SU-DHL-6 (cell line): ENCODE data around the gene PRDM11.
"Not testable (repeated sequence)": the region's sequence is repeated elsewhere in the genome, so short reads cannot be mapped to it uniquely, and the experiment has no call there.

Source experiments
- H2AFZ ChIP-seq: fragments of 200-600 bp; sonication (generic); 2 replicates; pipeline ENCODE4 v1.6.1; 2014; ENCODE audit warnings: low read depth, mild to moderate bottlenecking, moderate library complexity, mixed read lengths, antibody characterized with exemption, low read length; ENCODE audit not compliant: severe bottlenecking
- H3F3A ChIP-seq: fragments of 200-600 bp; shearing (Covaris generic); 2 replicates; pipeline ENCODE4 v1.6.0; 2016; ENCODE audit warnings: antibody characterized with exemption, mild to moderate bottlenecking; ENCODE audit not compliant: insufficient read depth
- H3K27ac ChIP-seq: fragments of 200-600 bp; sonication (generic); 2 replicates; pipeline ENCODE4 v1.5.1; 2016; ENCODE audit warnings: low read depth, mild to moderate bottlenecking, low read length, moderate library complexity, mixed read lengths
- H3K27me3 ChIP-seq: fragments of 200-600 bp; sonication (generic), shearing (Covaris generic); 2 replicates; pipeline ENCODE4 v1.6.0; 2014; ENCODE audit warnings: mild to moderate bottlenecking, low read length
- H3K36me3 ChIP-seq: fragments of 200-600 bp; sonication (generic); 2 replicates; pipeline ENCODE4 v1.6.1; 2014; ENCODE audit warnings: mild to moderate bottlenecking, low read length, mixed read lengths
- H3K4me2 ChIP-seq: fragments of 300-600, 200-600 bp; shearing (Covaris generic), sonication (generic); 2 replicates; pipeline ENCODE4 v1.6.0; 2014; ENCODE audit warnings: low read length, low read depth, mild to moderate bottlenecking; ENCODE audit not compliant: poor library complexity, severe bottlenecking
- H3K4me3 ChIP-seq: fragments of 200-600 bp; sonication (generic); 2 replicates; pipeline ENCODE4 v1.5.1; 2014; ENCODE audit warnings: antibody characterized with exemption, low read length, mild to moderate bottlenecking, mixed read lengths; ENCODE audit not compliant: insufficient read depth, poor library complexity, severe bottlenecking
- H3K79me2 ChIP-seq: fragments of 200-600 bp; sonication (generic); 2 replicates; pipeline ENCODE4 v1.6.1; 2014; ENCODE audit warnings: mild to moderate bottlenecking, low read length, moderate library complexity; ENCODE audit not compliant: insufficient read depth
- H3K9ac ChIP-seq: fragments of 200-600 bp; sonication (generic); 2 replicates; pipeline ENCODE4 v1.7.0; 2014; ENCODE audit warnings: mild to moderate bottlenecking, low read length
- H3K9me2 ChIP-seq: fragments of 200-600 bp; sonication (generic); replicated peaks from 2 replicates; pipeline ENCODE4 v1.6.1; 2014; ENCODE audit warnings: low read length; ENCODE audit not compliant: insufficient read depth
- H3K9me3 ChIP-seq: fragments of 200-600 bp; sonication (generic); 2 replicates; pipeline ENCODE4 v1.6.1; 2014; ENCODE audit warnings: low read length, mixed read lengths; ENCODE audit not compliant: insufficient read depth
- H4K20me1 ChIP-seq: fragments of 200-600 bp; sonication (generic); 2 replicates; pipeline ENCODE4 v1.6.1; 2014; ENCODE audit warnings: low read depth, mild to moderate bottlenecking, antibody characterized with exemption, low read length, moderate library complexity, mixed read lengths
- EZH2phosphoT487 ChIP-seq: fragments of 200-600 bp; sonication (generic), shearing (Covaris generic); conservative IDR thresholded peaks from 2 replicates; pipeline ENCODE4 v1.6.1; 2018; ENCODE audit warnings: mild to moderate bottlenecking, antibody characterized with exemption, low read length, moderate library complexity, mixed read lengths
- TF ChIP-seq, protein P1 (sequence below): fragments of 200-600 bp; sonication (generic); IDR thresholded peaks from one replicate; pipeline ENCODE4 v1.5.1; 2017; ENCODE audit warnings: antibody characterized with exemption, mild to moderate bottlenecking, low read length, moderate library complexity; ENCODE audit not compliant: insufficient read depth, poor library complexity, severe bottlenecking

The PRDM11 gene

DNA sequence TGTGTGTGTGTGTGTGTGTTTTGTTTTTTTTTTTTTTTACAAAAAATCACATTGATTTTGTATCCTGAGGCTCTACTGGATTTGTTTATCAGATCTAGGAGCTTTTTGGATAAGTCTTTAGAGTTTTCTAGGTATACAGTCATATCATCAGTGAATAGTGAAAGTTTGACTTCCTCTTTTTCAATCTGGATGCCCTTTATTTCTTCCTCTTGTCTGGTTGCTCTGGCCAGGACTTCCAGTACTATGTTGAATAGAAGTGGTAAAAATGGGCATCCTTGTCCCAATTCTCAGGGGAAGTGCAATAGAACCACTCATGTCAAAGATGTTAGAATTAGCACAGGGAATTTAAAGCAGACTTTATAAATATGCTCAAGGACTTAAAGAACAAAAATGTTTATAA, 32.6 kb upstream of the PRDM11 start:
- TF ChIP-seq EZH2phosphoT487: no peak
- H3K36me3 ChIP-seq: no peaks in the 10 kb centered on the region
- H2AFZ ChIP-seq: no peak overlapping the region
- H4K20me1 ChIP-seq: no peaks in the 10 kb centered on the region
- no peaks in the 10 kb centered on the region for H3K27me3 ChIP-seq
- H3F3A ChIP-seq: no peaks in the 10 kb centered on the region
- H3K4me3 ChIP-seq: no peak overlapping the region
- H3K79me2 ChIP-seq: no peaks in the 10 kb centered on the region
- no peaks in the 10 kb centered on the region for H3K9me2 ChIP-seq
- no peaks in the 10 kb centered on the region for H3K9me3 ChIP-seq
- H3K9ac ChIP-seq: no peak overlapping the region
- H3K4me2 ChIP-seq: no peak overlapping the region
- H3K27ac ChIP-seq: no peak overlapping the region

DNA sequence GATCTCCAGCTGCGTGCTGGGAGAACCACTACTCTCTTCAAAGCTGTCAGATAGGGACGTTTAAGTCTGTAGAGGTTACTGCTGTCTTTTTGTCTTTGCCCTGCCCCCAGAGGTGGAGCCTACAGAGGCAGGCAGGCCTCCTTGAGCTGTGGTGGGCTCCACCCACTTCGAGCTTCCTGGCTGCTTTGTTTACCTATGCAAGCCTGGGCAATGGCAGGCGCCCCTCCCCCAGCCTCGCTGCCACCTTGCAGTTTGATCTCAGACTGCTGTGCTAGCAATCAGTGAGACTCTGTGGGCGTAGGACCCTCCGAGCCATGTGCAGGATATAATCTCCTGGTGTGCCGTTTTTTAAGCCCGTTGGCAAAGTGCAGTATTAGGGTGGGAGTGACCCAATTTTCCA, 18.6 kb upstream of the PRDM11 start:
- H3K4me3 ChIP-seq, H3K27ac ChIP-seq, H3K36me3 ChIP-seq, H3K9me2 ChIP-seq, H3K9me3 ChIP-seq, H4K20me1 ChIP-seq, H3K79me2 ChIP-seq, H3K27me3 ChIP-seq, H3K4me2 ChIP-seq, H3K9ac ChIP-seq, H3F3A ChIP-seq, H2AFZ ChIP-seq: not testable (repeated sequence)

DNA sequence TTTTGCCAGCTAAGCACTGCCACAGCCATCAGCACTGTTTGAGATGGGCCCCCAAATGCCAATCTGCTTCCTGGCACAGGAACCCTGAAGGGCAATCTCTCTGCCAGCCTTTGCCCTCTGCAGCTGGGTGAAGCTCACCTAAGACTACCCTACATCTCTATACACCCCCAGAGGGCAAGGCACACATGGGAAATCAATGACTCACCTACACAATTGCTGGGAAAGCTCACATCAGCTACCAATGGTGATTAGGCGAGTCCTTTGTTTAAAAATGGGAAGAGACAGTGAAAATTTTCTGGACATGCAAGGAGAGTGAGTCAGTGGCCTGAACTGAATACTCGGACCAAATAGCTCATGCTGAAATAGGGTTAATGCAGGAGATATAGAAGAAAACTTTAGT, 12.6 kb upstream of the PRDM11 start:
- Histone ChIP-seq H3K36me3 (0 out of 2 replicates have a peak, but pooled peaks cover 4% of the 10 kb centered on the region), H2AFZ (no peak overlapping the region), H3F3A (no peaks in the 10 kb centered on the region)

DNA sequence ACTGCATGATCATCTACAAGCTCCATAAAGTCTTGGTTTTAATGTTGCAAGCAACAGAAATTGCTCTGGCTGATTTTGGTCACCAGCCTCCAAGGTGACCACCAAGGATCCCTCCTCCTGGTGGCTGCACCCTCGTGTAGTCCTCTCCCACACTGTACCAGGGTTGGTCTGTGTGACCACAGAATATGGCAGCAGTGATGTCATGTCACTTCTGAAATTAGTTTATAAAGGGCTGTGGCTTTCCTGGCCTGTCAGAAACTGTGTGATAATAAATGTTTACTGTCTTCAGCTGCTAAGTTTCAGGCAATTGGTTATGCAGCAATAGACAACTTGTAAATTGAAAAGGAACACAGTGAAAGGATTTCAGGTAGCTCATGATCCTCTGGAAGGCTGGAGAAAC, 5.3 kb upstream of the PRDM11 start:
- no peak overlapping the region for H3K4me3 ChIP-seq
- H3K4me2 ChIP-seq: no peak overlapping the region
- H3K27me3 ChIP-seq: no peaks in the 10 kb centered on the region
- no peaks in the 10 kb centered on the region for H4K20me1 ChIP-seq
- no peaks in the 10 kb centered on the region for H3K9me2 ChIP-seq
- no peaks in the 10 kb centered on the region for H3K9me3 ChIP-seq
- no peaks in the 10 kb centered on the region for H3F3A ChIP-seq
- no peaks in the 10 kb centered on the region for H3K36me3 ChIP-seq
- H3K27ac ChIP-seq: no peak overlapping the region
- no peak overlapping the region for H3K9ac ChIP-seq
- TF ChIP-seq, protein P1, sequence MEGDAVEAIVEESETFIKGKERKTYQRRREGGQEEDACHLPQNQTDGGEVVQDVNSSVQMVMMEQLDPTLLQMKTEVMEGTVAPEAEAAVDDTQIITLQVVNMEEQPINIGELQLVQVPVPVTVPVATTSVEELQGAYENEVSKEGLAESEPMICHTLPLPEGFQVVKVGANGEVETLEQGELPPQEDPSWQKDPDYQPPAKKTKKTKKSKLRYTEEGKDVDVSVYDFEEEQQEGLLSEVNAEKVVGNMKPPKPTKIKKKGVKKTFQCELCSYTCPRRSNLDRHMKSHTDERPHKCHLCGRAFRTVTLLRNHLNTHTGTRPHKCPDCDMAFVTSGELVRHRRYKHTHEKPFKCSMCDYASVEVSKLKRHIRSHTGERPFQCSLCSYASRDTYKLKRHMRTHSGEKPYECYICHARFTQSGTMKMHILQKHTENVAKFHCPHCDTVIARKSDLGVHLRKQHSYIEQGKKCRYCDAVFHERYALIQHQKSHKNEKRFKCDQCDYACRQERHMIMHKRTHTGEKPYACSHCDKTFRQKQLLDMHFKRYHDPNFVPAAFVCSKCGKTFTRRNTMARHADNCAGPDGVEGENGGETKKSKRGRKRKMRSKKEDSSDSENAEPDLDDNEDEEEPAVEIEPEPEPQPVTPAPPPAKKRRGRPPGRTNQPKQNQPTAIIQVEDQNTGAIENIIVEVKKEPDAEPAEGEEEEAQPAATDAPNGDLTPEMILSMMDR: no peak
- TF ChIP-seq EZH2phosphoT487: no peak
- no peak overlapping the region for H2AFZ ChIP-seq
- H3K79me2 ChIP-seq: no peaks in the 10 kb centered on the region

More for the DNA sequence above, 12.6 kb upstream of the PRDM11 start:
- Histone ChIP-seq H3K4me3 (no peak overlapping the region), H3K9me2 (no peaks in the 10 kb centered on the region), H3K27ac (no peak overlapping the region), H3K27me3 (no peaks in the 10 kb centered on the region), H3K9ac (no peak overlapping the region), H3K9me3 (no peaks in the 10 kb centered on the region), H4K20me1 (no peaks in the 10 kb centered on the region), H3K4me2 (no peak overlapping the region), H3K79me2 (no peaks in the 10 kb centered on the region)
- TF ChIP-seq, protein P1: no peak
- TF ChIP-seq EZH2phosphoT487: no peak
